ENCODE data around the gene ROR2. TPM values are rescaled to one million over a fixed set of nuclear protein-coding genes. Genes with fewer than 3 reads are reported as not detected.

Gene ROR2
- total RNA-seq, 3 donors from 2014 or later, result 3.9 to 56.0 (median 6.5) TPM

- no peaks in the 10 kb centered on the region for H3K4me1 ChIP-seq (ENCODE audit: low read depth)
- no peaks in the 10 kb centered on the region for H3K9me3 ChIP-seq
- intact Hi-C loops (cut with DNase I, micrococcal nuclease), result no loop called here
- no peak for ATAC-seq
- no peaks in the 10 kb centered on the region for H3K36me3 ChIP-seq (ENCODE audit: low read depth)
- DNase-seq, result no peak
- no peak overlapping the region for H3K4me3 ChIP-seq
- TF ChIP-seq CTCF (IDR thresholded peaks at IDR 0.05), result no peak
Observed at GRCh38 chr9:91583161-91583875, 366.7 kb downstream of the ROR2 start.

- ATAC-seq (no peak), DNase-seq (no peak)
- no peaks in the 10 kb centered on the region for H3K36me3 ChIP-seq (ENCODE audit: low read depth)
Observed at GRCh38 chr9:91582181-91582580, 367.8 kb downstream of the ROR2 start.

GRCh38 chr9:91580136-91580535, 369.9 kb downstream of the ROR2 start:
- H3K9me3 ChIP-seq, result no peaks in the 10 kb centered on the region
- no peaks in the 10 kb centered on the region for H3K4me1 ChIP-seq (ENCODE audit: low read depth)
- intact Hi-C loops (cut with DNase I, micrococcal nuclease), result no loop called here
- H3K36me3 ChIP-seq (ENCODE audit: low read depth), result no peaks in the 10 kb centered on the region
- H3K4me3 ChIP-seq, result no peak overlapping the region
- TF ChIP-seq CTCF (IDR thresholded peaks at IDR 0.05), result no peak
- DNase-seq (no peak), ATAC-seq (no peak)

More at GRCh38 chr9:91582181-91582580, 367.8 kb downstream of the ROR2 start:
- intact Hi-C loops (cut with DNase I, micrococcal nuclease), result no loop called here
- Histone ChIP-seq H3K9me3 (no peaks in the 10 kb centered on the region), H3K4me1 (ENCODE audit: low read depth) (no peaks in the 10 kb centered on the region), H3K4me3 (no peak overlapping the region)
- no peak for TF ChIP-seq CTCF (IDR thresholded peaks at IDR 0.05)

- intact Hi-C loops (cut with DNase I, micrococcal nuclease), result no loop called here
- H3K36me3 ChIP-seq (ENCODE audit: low read depth), result no peaks in the 10 kb centered on the region
- TF ChIP-seq CTCF (IDR thresholded peaks at IDR 0.05), result no peak
- no peaks in the 10 kb centered on the region for H3K4me1 ChIP-seq (ENCODE audit: low read depth)
- ATAC-seq, result no peak
- DNase-seq, result no peak
- H3K4me3 ChIP-seq, result no peak overlapping the region
- no peaks in the 10 kb centered on the region for H3K9me3 ChIP-seq
Observed at GRCh38 chr9:91578911-91579310, 371.1 kb downstream of the ROR2 start.

- DNase-seq (no peak), ATAC-seq (no peak)
- no peak for TF ChIP-seq CTCF (IDR thresholded peaks at IDR 0.05)
- H3K4me1 ChIP-seq (ENCODE audit: low read depth), result no peaks in the 10 kb centered on the region
- H3K36me3 ChIP-seq (ENCODE audit: low read depth), result no peaks in the 10 kb centered on the region
- no peak overlapping the region for H3K4me3 ChIP-seq
- intact Hi-C loops (cut with DNase I, micrococcal nuclease), result no loop called here
- no peaks in the 10 kb centered on the region for H3K9me3 ChIP-seq
Observed at GRCh38 chr9:91577633-91578061, 372.4 kb downstream of the ROR2 start.

Data from mucosa of descending colon (tissue), 3 donors.